Lower leg skin (tissue), 3 donors: ENCODE data around the gene AHRR.

Experiments used
- POLR2A ChIP-seq, 2 donors: fragments of 450-650 bp; IDR thresholded peaks; one replicate each; pipeline ENCODE4 v1.6.1; 2016 to 2017; ENCODE audit warnings: antibody characterized with exemption in 2 of 2, mild to moderate bottlenecking in 1 of 2, moderate library complexity in 1 of 2
- TF ChIP-seq, protein P1 (sequence below), 3 donors: fragments of 450-650 bp; IDR thresholded peaks; one replicate each; pipeline ENCODE4 v1.5.1; 2016; ENCODE audit warnings: antibody characterized with exemption in 3 of 3, mild to moderate bottlenecking in 3 of 3, moderate library complexity in 2 of 3

DNA sequence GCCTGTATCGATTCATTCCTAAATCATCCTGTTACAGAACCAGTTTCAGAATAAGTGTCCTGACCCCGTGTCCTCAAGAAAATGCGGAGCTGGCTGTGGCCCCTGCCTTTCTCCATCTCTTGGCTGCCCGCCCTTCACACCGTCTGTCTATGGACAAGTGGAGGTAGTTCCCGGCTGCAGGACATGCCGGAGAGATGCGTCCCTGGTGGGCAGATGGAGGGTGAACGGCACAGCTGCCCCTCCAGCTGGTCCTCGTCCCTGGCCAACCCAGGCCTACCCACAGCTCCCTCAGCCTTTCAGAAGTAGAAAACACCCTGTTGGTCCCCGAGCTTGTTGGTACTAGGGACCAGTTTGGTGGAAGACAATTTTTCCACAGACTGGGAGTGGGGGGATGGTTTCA lies 106.7 kb downstream of the AHRR start:
- TF ChIP-seq, protein P1, sequence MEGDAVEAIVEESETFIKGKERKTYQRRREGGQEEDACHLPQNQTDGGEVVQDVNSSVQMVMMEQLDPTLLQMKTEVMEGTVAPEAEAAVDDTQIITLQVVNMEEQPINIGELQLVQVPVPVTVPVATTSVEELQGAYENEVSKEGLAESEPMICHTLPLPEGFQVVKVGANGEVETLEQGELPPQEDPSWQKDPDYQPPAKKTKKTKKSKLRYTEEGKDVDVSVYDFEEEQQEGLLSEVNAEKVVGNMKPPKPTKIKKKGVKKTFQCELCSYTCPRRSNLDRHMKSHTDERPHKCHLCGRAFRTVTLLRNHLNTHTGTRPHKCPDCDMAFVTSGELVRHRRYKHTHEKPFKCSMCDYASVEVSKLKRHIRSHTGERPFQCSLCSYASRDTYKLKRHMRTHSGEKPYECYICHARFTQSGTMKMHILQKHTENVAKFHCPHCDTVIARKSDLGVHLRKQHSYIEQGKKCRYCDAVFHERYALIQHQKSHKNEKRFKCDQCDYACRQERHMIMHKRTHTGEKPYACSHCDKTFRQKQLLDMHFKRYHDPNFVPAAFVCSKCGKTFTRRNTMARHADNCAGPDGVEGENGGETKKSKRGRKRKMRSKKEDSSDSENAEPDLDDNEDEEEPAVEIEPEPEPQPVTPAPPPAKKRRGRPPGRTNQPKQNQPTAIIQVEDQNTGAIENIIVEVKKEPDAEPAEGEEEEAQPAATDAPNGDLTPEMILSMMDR (IDR thresholded peaks at IDR 0.05): no peak
- TF ChIP-seq POLR2A (IDR thresholded peaks at IDR 0.05): no peak
